ENCODE measurements around the gene CLCNKA.
"Not testable (repeated sequence)": the region's sequence is repeated elsewhere in the genome, so short reads cannot be mapped to it uniquely, and the experiment has no call there.

The CLCNKA gene

GRCh38 chr1:15997637-15998280 lies 24.1 kb upstream of the CLCNKA start:
- DNase-seq (ENCODE audit: low read depth, low spot score), result peak; percentile 84

- no peak for DNase-seq (ENCODE audit: low read depth, low spot score)
Observed at GRCh38 chr1:15998929-15999328, 22.9 kb upstream of the CLCNKA start.

- DNase-seq (ENCODE audit: low read depth, low spot score), result not testable (repeated sequence)
Observed at GRCh38 chr1:16001274-16001673, 20.6 kb upstream of the CLCNKA start.

GRCh38 chr1:16005597-16005996 lies 16.2 kb upstream of the CLCNKA start:
- DNase-seq (ENCODE audit: low read depth, low spot score), result no peak

- DNase-seq (ENCODE audit: low read depth, low spot score), result peak; percentile 51
Observed at GRCh38 chr1:16006010-16006409, 15.8 kb upstream of the CLCNKA start.

GRCh38 chr1:16006552-16007485 lies 15.0 kb upstream of the CLCNKA start:
- peak; percentile 48 for DNase-seq (ENCODE audit: low read depth, low spot score)

GRCh38 chr1:16007671-16008341 lies 14.0 kb upstream of the CLCNKA start:
- DNase-seq (ENCODE audit: low read depth, low spot score), result no peak

GRCh38 chr1:16009030-16009460 lies 12.8 kb upstream of the CLCNKA start:
- DNase-seq (ENCODE audit: low read depth, low spot score), result peak; percentile 92

- DNase-seq (ENCODE audit: low read depth, low spot score), result no peak
Observed at GRCh38 chr1:16009678-16010077, 12.2 kb upstream of the CLCNKA start.

GRCh38 chr1:16010837-16011236 lies 11.0 kb upstream of the CLCNKA start:
- no peak for DNase-seq (ENCODE audit: low read depth, low spot score)

- DNase-seq (ENCODE audit: low read depth, low spot score), result no peak
Observed at GRCh38 chr1:16011936-16012589, 9.8 kb upstream of the CLCNKA start.

GRCh38 chr1:16012590-16013219 lies 9.1 kb upstream of the CLCNKA start:
- peak; percentile 85 for DNase-seq (ENCODE audit: low read depth, low spot score)

- DNase-seq (ENCODE audit: low read depth, low spot score), result peak; percentile 79
Observed at GRCh38 chr1:16013220-16013907, 8.5 kb upstream of the CLCNKA start.

- DNase-seq (ENCODE audit: low read depth, low spot score), result no peak
Observed at GRCh38 chr1:16013908-16014258, 8.0 kb upstream of the CLCNKA start.

GRCh38 chr1:16014509-16015482 lies 7.0 kb upstream of the CLCNKA start:
- no peak for DNase-seq (ENCODE audit: low read depth, low spot score)

- DNase-seq (ENCODE audit: low read depth, low spot score), result no peak
Observed at GRCh38 chr1:16015491-16015890, 6.3 kb upstream of the CLCNKA start.

- no peak for DNase-seq (ENCODE audit: low read depth, low spot score)
Observed at GRCh38 chr1:16015960-16016901, 5.6 kb upstream of the CLCNKA start.

GRCh38 chr1:16017076-16017460 lies 4.8 kb upstream of the CLCNKA start:
- no peak for DNase-seq (ENCODE audit: low read depth, low spot score)
